ENCODE data around the gene SALL4.

- TF ChIP-seq CTCF (IDR thresholded peaks at IDR 0.05; ENCODE audit: low read depth, low read length), result no peak
- no peak for TF ChIP-seq MYC (IDR thresholded peaks at IDR 0.05; ENCODE audit: low read depth, low read length)
- no peak for TF ChIP-seq POLR2A (IDR thresholded peaks at IDR 0.05; ENCODE audit: extremely low read depth, insufficient read length)
Measured at GRCh38 chr20:51831866-51832265, 29.5 kb upstream of the SALL4 start.
